SK-N-SH (cell line): Measurements from ENCODE around the gene SIRT3.

Source experiments
- EP300 ChIP-seq, 2 experiments: IDR thresholded peaks; 2 replicates each; pipeline versions ENCODE4 v1.4.0 to v1.6.1; 2012; ENCODE audit warnings: borderline replicate concordance in 1 of 2, low read depth in 1 of 2, low read length in 1 of 2
- EZH2phosphoT487 ChIP-seq: fragments of 200-600 bp; sonication (generic); IDR thresholded peaks from 2 replicates; pipeline ENCODE4 v1.6.1; 2017; ENCODE audit warnings: low read depth, mixed run types, mild to moderate bottlenecking, antibody characterized with exemption, moderate library complexity, borderline replicate concordance
- FOXM1 ChIP-seq: IDR thresholded peaks from 2 replicates; pipeline ENCODE4 v1.4.0; 2012; ENCODE audit warnings: low read depth, mild to moderate bottlenecking
- GABPA ChIP-seq: IDR thresholded peaks from 2 replicates; pipeline ENCODE4 v1.4.0; 2012; ENCODE audit warnings: low read depth, mild to moderate bottlenecking
- JUND ChIP-seq: IDR thresholded peaks from 2 replicates; pipeline ENCODE4 v1.4.0; 2012
- POLR2AphosphoS5 ChIP-seq: IDR thresholded peaks from 2 replicates; pipeline ENCODE4 v1.6.1; 2012; ENCODE audit warnings: low read depth, low read length
- RCOR1 ChIP-seq: fragments of 150-350 bp; IDR thresholded peaks from 2 replicates; pipeline ENCODE4 v1.6.1; 2017; ENCODE audit warnings: antibody characterized with exemption, low read length
- RFX5 ChIP-seq: IDR thresholded peaks from 2 replicates; pipeline ENCODE4 v1.6.1; 2012; ENCODE audit warnings: mild to moderate bottlenecking, improper control_type of control experiment, low read length
- TF ChIP-seq, protein P1 (sequence below): fragments of 200-600 bp; sonication (generic); IDR thresholded peaks from 2 replicates; pipeline ENCODE4 v1.6.1; 2017; ENCODE audit warnings: antibody characterized with exemption, mild to moderate bottlenecking, moderate library complexity
- TF ChIP-seq, protein P2 (sequence below): fragments of 150-350 bp; IDR thresholded peaks from 2 replicates; pipeline ENCODE4 v1.6.1; 2016; ENCODE audit warnings: mild to moderate bottlenecking, low read depth, low read length
- TF ChIP-seq, protein P3 (sequence below): IDR thresholded peaks from 2 replicates; pipeline ENCODE4 v1.6.1; 2012; ENCODE audit warnings: mild to moderate bottlenecking, low read depth, low read length, moderate library complexity
- TF ChIP-seq, protein P4 (sequence below): IDR thresholded peaks from 2 replicates; pipeline ENCODE4; 2012
- TF ChIP-seq, protein P5 (sequence below): fragments of 150-350 bp; IDR thresholded peaks from 2 replicates; pipeline ENCODE4 v1.6.1; 2017; ENCODE audit warnings: antibody characterized with exemption, low read length, low read depth, borderline replicate concordance
- TF ChIP-seq, protein P6 (sequence below): IDR thresholded peaks from 2 replicates; pipeline ENCODE4 v1.4.0; 2012; ENCODE audit warnings: low read depth

DNA sequence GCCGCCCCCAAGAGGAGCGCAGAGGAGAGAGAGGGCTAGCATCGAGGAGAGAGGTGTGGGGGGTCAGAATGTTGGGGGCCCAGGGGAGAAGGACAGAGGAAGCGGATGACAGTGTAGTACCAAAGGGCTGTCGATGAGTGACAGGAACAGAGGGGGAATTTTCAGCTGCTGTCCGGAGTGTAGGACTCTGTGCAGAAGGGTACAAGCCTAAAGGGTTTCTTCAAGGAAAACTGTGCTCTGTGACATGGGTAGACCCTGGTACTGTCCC lies 36.7 kb upstream of the SIRT3 start:
- TF ChIP-seq, protein P1, sequence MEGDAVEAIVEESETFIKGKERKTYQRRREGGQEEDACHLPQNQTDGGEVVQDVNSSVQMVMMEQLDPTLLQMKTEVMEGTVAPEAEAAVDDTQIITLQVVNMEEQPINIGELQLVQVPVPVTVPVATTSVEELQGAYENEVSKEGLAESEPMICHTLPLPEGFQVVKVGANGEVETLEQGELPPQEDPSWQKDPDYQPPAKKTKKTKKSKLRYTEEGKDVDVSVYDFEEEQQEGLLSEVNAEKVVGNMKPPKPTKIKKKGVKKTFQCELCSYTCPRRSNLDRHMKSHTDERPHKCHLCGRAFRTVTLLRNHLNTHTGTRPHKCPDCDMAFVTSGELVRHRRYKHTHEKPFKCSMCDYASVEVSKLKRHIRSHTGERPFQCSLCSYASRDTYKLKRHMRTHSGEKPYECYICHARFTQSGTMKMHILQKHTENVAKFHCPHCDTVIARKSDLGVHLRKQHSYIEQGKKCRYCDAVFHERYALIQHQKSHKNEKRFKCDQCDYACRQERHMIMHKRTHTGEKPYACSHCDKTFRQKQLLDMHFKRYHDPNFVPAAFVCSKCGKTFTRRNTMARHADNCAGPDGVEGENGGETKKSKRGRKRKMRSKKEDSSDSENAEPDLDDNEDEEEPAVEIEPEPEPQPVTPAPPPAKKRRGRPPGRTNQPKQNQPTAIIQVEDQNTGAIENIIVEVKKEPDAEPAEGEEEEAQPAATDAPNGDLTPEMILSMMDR, result no peak
- TF ChIP-seq GABPA, result no peak
- TF ChIP-seq, protein P2, sequence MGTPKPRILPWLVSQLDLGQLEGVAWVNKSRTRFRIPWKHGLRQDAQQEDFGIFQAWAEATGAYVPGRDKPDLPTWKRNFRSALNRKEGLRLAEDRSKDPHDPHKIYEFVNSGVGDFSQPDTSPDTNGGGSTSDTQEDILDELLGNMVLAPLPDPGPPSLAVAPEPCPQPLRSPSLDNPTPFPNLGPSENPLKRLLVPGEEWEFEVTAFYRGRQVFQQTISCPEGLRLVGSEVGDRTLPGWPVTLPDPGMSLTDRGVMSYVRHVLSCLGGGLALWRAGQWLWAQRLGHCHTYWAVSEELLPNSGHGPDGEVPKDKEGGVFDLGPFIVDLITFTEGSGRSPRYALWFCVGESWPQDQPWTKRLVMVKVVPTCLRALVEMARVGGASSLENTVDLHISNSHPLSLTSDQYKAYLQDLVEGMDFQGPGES, result no peak
- no peak for TF ChIP-seq FOXM1
- TF ChIP-seq, protein P3, sequence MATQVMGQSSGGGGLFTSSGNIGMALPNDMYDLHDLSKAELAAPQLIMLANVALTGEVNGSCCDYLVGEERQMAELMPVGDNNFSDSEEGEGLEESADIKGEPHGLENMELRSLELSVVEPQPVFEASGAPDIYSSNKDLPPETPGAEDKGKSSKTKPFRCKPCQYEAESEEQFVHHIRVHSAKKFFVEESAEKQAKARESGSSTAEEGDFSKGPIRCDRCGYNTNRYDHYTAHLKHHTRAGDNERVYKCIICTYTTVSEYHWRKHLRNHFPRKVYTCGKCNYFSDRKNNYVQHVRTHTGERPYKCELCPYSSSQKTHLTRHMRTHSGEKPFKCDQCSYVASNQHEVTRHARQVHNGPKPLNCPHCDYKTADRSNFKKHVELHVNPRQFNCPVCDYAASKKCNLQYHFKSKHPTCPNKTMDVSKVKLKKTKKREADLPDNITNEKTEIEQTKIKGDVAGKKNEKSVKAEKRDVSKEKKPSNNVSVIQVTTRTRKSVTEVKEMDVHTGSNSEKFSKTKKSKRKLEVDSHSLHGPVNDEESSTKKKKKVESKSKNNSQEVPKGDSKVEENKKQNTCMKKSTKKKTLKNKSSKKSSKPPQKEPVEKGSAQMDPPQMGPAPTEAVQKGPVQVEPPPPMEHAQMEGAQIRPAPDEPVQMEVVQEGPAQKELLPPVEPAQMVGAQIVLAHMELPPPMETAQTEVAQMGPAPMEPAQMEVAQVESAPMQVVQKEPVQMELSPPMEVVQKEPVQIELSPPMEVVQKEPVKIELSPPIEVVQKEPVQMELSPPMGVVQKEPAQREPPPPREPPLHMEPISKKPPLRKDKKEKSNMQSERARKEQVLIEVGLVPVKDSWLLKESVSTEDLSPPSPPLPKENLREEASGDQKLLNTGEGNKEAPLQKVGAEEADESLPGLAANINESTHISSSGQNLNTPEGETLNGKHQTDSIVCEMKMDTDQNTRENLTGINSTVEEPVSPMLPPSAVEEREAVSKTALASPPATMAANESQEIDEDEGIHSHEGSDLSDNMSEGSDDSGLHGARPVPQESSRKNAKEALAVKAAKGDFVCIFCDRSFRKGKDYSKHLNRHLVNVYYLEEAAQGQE, result no peak
- no peak for TF ChIP-seq RCOR1
- TF ChIP-seq POLR2AphosphoS5, result no peak
- TF ChIP-seq, protein P4, sequence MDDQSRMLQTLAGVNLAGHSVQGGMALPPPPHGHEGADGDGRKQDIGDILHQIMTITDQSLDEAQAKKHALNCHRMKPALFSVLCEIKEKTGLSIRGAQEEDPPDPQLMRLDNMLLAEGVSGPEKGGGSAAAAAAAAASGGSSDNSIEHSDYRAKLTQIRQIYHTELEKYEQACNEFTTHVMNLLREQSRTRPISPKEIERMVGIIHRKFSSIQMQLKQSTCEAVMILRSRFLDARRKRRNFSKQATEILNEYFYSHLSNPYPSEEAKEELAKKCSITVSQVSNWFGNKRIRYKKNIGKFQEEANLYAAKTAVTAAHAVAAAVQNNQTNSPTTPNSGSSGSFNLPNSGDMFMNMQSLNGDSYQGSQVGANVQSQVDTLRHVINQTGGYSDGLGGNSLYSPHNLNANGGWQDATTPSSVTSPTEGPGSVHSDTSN, result no peak
- TF ChIP-seq, protein P5, sequence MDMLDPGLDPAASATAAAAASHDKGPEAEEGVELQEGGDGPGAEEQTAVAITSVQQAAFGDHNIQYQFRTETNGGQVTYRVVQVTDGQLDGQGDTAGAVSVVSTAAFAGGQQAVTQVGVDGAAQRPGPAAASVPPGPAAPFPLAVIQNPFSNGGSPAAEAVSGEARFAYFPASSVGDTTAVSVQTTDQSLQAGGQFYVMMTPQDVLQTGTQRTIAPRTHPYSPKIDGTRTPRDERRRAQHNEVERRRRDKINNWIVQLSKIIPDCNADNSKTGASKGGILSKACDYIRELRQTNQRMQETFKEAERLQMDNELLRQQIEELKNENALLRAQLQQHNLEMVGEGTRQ, result no peak
- no peak for TF ChIP-seq EZH2phosphoT487
- no peak for TF ChIP-seq JUND
- no peak for TF ChIP-seq EP300 (IDR thresholded peaks at IDR 0.05; ENCODE audit: borderline replicate concordance in 1 of 2, low read depth in 1 of 2, low read length in 1 of 2)
- TF ChIP-seq, protein P6, sequence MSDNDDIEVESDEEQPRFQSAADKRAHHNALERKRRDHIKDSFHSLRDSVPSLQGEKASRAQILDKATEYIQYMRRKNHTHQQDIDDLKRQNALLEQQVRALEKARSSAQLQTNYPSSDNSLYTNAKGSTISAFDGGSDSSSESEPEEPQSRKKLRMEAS, result no peak
- TF ChIP-seq RFX5, result no peak
